ENCODE data around the gene EXOC3L4. TPM values are rescaled to one million over a fixed set of nuclear protein-coding genes. Genes with fewer than 3 reads are reported as not detected.
"Not testable (repeated sequence)": the region's sequence is repeated elsewhere in the genome, so short reads cannot be mapped to it uniquely, and the experiment has no call there.

EXOC3L4 gene
- total and polyA plus RNA-seq, 4 donors, result 24.0 to 77.8 (median 36.7) TPM

GRCh38 chr14:103113774-103114173 lies 19.2 kb downstream of the EXOC3L4 start:
- no peak overlapping the region for H3K4me3 ChIP-seq (ENCODE audit: low read depth in 1 of 3, low read length in 3 of 3)
- H3K9ac ChIP-seq (ENCODE audit: low read depth in 1 of 2, low read length in 2 of 2), result no peak overlapping the region
- whole genome bisulfite sequencing, result 82% methylated on average over 13 of the region's 13 CpGs
- peaks cover 20 to 53% (median 42%) of the 10 kb centered on the region in 4 donors for H3K4me1 ChIP-seq (ENCODE audit: control insufficient read depth in 4 of 4, insufficient read depth in 4 of 4, low read length in 3 of 4)
- H3K27ac ChIP-seq (ENCODE audit: low read depth in 1 of 2, low read length in 2 of 2), result no peak overlapping the region
- peaks cover 0 to 3% (median 0%) of the 10 kb centered on the region in 4 donors for H3K36me3 ChIP-seq (ENCODE audit: control insufficient read depth in 4 of 4, insufficient read depth in 3 of 4, low read depth in 1 of 4, low read length in 3 of 4)
- no peak for DNase-seq (ENCODE audit: low spot score)
- H3K9me3 ChIP-seq (ENCODE audit: control insufficient read depth in 4 of 4, low read length in 3 of 4), result no peaks in the 10 kb centered on the region
- TF ChIP-seq EGR1 (IDR thresholded peaks at IDR 0.05; ENCODE audit: low read depth in 2 of 2) (no peak), JUND (IDR thresholded peaks at IDR 0.05) (no peak)
- TF ChIP-seq, protein P1, sequence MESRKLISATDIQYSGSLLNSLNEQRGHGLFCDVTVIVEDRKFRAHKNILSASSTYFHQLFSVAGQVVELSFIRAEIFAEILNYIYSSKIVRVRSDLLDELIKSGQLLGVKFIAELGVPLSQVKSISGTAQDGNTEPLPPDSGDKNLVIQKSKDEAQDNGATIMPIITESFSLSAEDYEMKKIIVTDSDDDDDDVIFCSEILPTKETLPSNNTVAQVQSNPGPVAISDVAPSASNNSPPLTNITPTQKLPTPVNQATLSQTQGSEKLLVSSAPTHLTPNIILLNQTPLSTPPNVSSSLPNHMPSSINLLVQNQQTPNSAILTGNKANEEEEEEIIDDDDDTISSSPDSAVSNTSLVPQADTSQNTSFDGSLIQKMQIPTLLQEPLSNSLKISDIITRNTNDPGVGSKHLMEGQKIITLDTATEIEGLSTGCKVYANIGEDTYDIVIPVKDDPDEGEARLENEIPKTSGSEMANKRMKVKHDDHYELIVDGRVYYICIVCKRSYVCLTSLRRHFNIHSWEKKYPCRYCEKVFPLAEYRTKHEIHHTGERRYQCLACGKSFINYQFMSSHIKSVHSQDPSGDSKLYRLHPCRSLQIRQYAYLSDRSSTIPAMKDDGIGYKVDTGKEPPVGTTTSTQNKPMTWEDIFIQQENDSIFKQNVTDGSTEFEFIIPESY (IDR thresholded peaks at IDR 0.05), result no peak
- TF ChIP-seq, protein P2, sequence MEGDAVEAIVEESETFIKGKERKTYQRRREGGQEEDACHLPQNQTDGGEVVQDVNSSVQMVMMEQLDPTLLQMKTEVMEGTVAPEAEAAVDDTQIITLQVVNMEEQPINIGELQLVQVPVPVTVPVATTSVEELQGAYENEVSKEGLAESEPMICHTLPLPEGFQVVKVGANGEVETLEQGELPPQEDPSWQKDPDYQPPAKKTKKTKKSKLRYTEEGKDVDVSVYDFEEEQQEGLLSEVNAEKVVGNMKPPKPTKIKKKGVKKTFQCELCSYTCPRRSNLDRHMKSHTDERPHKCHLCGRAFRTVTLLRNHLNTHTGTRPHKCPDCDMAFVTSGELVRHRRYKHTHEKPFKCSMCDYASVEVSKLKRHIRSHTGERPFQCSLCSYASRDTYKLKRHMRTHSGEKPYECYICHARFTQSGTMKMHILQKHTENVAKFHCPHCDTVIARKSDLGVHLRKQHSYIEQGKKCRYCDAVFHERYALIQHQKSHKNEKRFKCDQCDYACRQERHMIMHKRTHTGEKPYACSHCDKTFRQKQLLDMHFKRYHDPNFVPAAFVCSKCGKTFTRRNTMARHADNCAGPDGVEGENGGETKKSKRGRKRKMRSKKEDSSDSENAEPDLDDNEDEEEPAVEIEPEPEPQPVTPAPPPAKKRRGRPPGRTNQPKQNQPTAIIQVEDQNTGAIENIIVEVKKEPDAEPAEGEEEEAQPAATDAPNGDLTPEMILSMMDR (IDR thresholded peaks at IDR 0.05; ENCODE audit: low read depth, low read length, missing input control), result no peak
- no peaks in the 10 kb centered on the region for H3K27me3 ChIP-seq (ENCODE audit: control insufficient read depth in 4 of 4, insufficient read depth in 4 of 4, low read length in 3 of 4)

- H3K9ac ChIP-seq (ENCODE audit: low read depth in 1 of 2, low read length in 2 of 2); H3K36me3 ChIP-seq (ENCODE audit: control insufficient read depth in 4 of 4, insufficient read depth in 3 of 4, low read depth in 1 of 4, low read length in 3 of 4); DNase-seq (ENCODE audit: low spot score); H3K9me3 ChIP-seq (ENCODE audit: control insufficient read depth in 4 of 4, low read length in 3 of 4); H3K4me3 ChIP-seq (ENCODE audit: low read depth in 1 of 3, low read length in 3 of 3); H3K27me3 ChIP-seq (ENCODE audit: control insufficient read depth in 4 of 4, insufficient read depth in 4 of 4, low read length in 3 of 4): not testable (repeated sequence)
- 20% methylated on average over 12 of the region's 12 CpGs for WGBS
- TF ChIP-seq RXRA (IDR thresholded peaks at IDR 0.05) (peak; percentile 53 to 58), HNF4A (conservative IDR thresholded peaks at IDR 0.05) (peak; percentile 73 to 76), SP1 (IDR thresholded peaks at IDR 0.05) (peak; percentile 87), RAD21 (IDR thresholded peaks at IDR 0.05) (peak; percentile 9 to 32), REST (IDR thresholded peaks at IDR 0.05) (peak; percentile 50), YY1 (IDR thresholded peaks at IDR 0.05) (peak; percentile 58), HNF4G (IDR thresholded peaks at IDR 0.05) (peak; percentile 60)
- TF ChIP-seq, protein P3, sequence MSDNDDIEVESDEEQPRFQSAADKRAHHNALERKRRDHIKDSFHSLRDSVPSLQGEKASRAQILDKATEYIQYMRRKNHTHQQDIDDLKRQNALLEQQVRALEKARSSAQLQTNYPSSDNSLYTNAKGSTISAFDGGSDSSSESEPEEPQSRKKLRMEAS (IDR thresholded peaks at IDR 0.05), result peak; percentile 70
- peak overlapping the region; percentile 54 to 61 for H3K27ac ChIP-seq (ENCODE audit: low read depth in 1 of 2, low read length in 2 of 2)
- peaks cover 20 to 46% (median 36%) of the 10 kb centered on the region in 4 donors for H3K4me1 ChIP-seq (ENCODE audit: control insufficient read depth in 4 of 4, insufficient read depth in 4 of 4, low read length in 3 of 4)
Measured at GRCh38 chr14:103115086-103115679, 20.7 kb downstream of the EXOC3L4 start.

All from liver (tissue), 9 donors.